B cell (primary cell): ENCODE data around the gene C1orf87. TPM values are rescaled to one million over a fixed set of nuclear protein-coding genes. Genes with fewer than 3 reads are reported as not detected.

Source experiments
- ATAC-seq: fragments of 200-7000 bp; cut with Tn5 transposase; one replicate; pipeline ENCODE4 v1.10.0; 2021; ENCODE audit warnings: low read depth, mild to moderate bottlenecking, moderate number of reproducible peaks, moderate library complexity
- CTCF ChIA-PET: fragments of 350-600 bp; sonication (Branson Sonifier 250); formaldehyde crosslinking; loops from one replicate; lab custom pipeline; 2021; ENCODE audit warnings: antibody characterized with exemption, inconsistent platforms; lab: Charles Lee
- POLR2A ChIA-PET: fragments of 350-600 bp; sonication (Branson Sonifier 250); formaldehyde crosslinking; loops from one replicate; lab custom pipeline; 2021; ENCODE audit warnings: antibody characterized with exemption; lab: Charles Lee
- DNase-seq: peaks from one replicate; pipeline ENCODE4 v3.0.0; 2013
- H2AFZ ChIP-seq: 2 replicates; pipeline ENCODE4 v1.6.1; 2012; ENCODE audit warnings: mild to moderate bottlenecking, low read depth, low read length; ENCODE audit not compliant: insufficient read depth, poor library complexity, severe bottlenecking
- H3K27ac ChIP-seq, 2 donors: 1 replicate in 1 of 2; 2 replicates in 1 of 2; pipeline ENCODE4 v1.5.1; 2012 to 2013; ENCODE audit warnings: low read length in 2 of 2, mild to moderate bottlenecking in 2 of 2, moderate library complexity in 1 of 2
- H3K27me3 ChIP-seq, 4 experiments: fragments of 200-600 bp in 1 of 4; sonication (generic) in 1 of 4; replicated peaks in 1 of 4; 1 replicate in 2 of 4; 2 replicates in 2 of 4; pipeline versions ENCODE4 v1.6.1 to v1.7.0; 2013 to 2016; ENCODE audit warnings: low read length in 3 of 4, mild to moderate bottlenecking in 2 of 4, mixed read lengths in 1 of 4, moderate library complexity in 1 of 4; ENCODE audit not compliant: insufficient read depth in 4 of 4, control insufficient read depth in 3 of 4; ENCODE audit errors: control extremely low read depth in 1 of 4
- H3K36me3 ChIP-seq, 2 experiments: replicated peaks in 1 of 2; 1 replicate in 1 of 2; 2 replicates in 1 of 2; pipeline versions ENCODE4 v1.6.1 to v1.7.1; 2013; ENCODE audit warnings: low read length in 1 of 2; ENCODE audit not compliant: insufficient read depth in 2 of 2, control insufficient read depth in 1 of 2; ENCODE audit errors: control extremely low read depth in 1 of 2, extremely low read depth in 1 of 2
- H3K4me1 ChIP-seq, 2 donors: fragments of 200-600 bp in 1 of 2; sonication (generic) in 1 of 2; 1 replicate in 1 of 2; 2 replicates in 1 of 2; pipeline versions ENCODE4 v1.5.1 to v1.6.1; 2013 to 2017; ENCODE audit warnings: low read length in 2 of 2; ENCODE audit not compliant: control insufficient read depth in 2 of 2, insufficient read depth in 2 of 2
- H3K4me2 ChIP-seq: replicated peaks from 2 replicates; pipeline ENCODE3; 2012; ENCODE audit warnings: mild to moderate bottlenecking, low read depth, low read length; ENCODE audit not compliant: poor library complexity, severe bottlenecking
- H3K4me3 ChIP-seq, 5 experiments: fragments of 200-600 bp in 1 of 5; sonication (generic) in 1 of 5; 1 replicate in 3 of 5; 2 replicates in 2 of 5; pipeline versions ENCODE4 v1.5.1 to v1.7.0; 2011 to 2016; ENCODE audit warnings: low read length in 4 of 5, mild to moderate bottlenecking in 4 of 5, low read depth in 2 of 5, control low read depth in 1 of 5, moderate library complexity in 1 of 5; ENCODE audit not compliant: insufficient read depth in 1 of 5; ENCODE audit errors: control extremely low read depth in 1 of 5, extremely low read depth in 1 of 5
- H3K79me2 ChIP-seq: fragments of 200-600 bp; sonication (generic); one replicate; pipeline ENCODE4 v1.6.0; 2016; ENCODE audit warnings: low read length; ENCODE audit not compliant: control insufficient read depth, insufficient read depth
- H3K9ac ChIP-seq: fragments of 200-600 bp; sonication (generic); 2 replicates; pipeline ENCODE4 v1.6.1; 2017; ENCODE audit warnings: mild to moderate bottlenecking, low read length, moderate library complexity
- H3K9me3 ChIP-seq, 3 donors: one replicate each; pipeline versions ENCODE4 v1.6.1 to v1.7.1; 2013; ENCODE audit warnings: low read length in 2 of 3; ENCODE audit not compliant: control insufficient read depth in 2 of 3, insufficient read depth in 1 of 3; ENCODE audit errors: control extremely low read depth in 1 of 3
- H4K20me1 ChIP-seq: 2 replicates; pipeline ENCODE4 v1.6.0; 2012; ENCODE audit warnings: mild to moderate bottlenecking, low read length; ENCODE audit not compliant: insufficient read depth, control insufficient read depth, poor library complexity, severe bottlenecking
- H3K27ac Mint-ChIP-seq: one replicate; pipeline ENCODE4 v1.8.0; 2021; ENCODE audit warnings: mixed read lengths
- H3K27me3 Mint-ChIP-seq: one replicate; pipeline ENCODE4 v1.8.0; 2021; ENCODE audit warnings: mixed read lengths
- H3K4me1 Mint-ChIP-seq: one replicate; pipeline ENCODE4 v1.8.0; 2021; ENCODE audit warnings: mixed read lengths
- H3K4me3 Mint-ChIP-seq: one replicate; pipeline ENCODE4 v1.8.0; 2021; ENCODE audit warnings: mixed read lengths
- H3K9me3 Mint-ChIP-seq: one replicate; pipeline ENCODE4 v1.8.0; 2022; ENCODE audit warnings: mixed read lengths; ENCODE audit not compliant: insufficient read depth
- EZH2 ChIP-seq: IDR thresholded peaks from 2 replicates; pipeline ENCODE4 v1.6.1; 2012; ENCODE audit warnings: borderline replicate concordance, low read depth, mild to moderate bottlenecking, moderate library complexity, low read length; ENCODE audit not compliant: insufficient read depth, poor library complexity, severe bottlenecking
- WGBS: methylation state at CpG from one replicate; pipeline ENCODE4 v1.1.5; 2013; ENCODE audit warnings: missing lambda C conversion rate; ENCODE audit not compliant: insufficient coverage; 5-methylcytosine and 5-hydroxymethylcytosine counted together
- intact Hi-C: fragments of 100-400 bp; cut with micrococcal nuclease; formaldehyde crosslinking; loops from one replicate; pipeline ENCODE4 v1.10.0; 2022
- polyA minus RNA-seq: library from RNA; depleted of rRNA, polyadenylated mRNA; stranded (reverse); fragments of >200 nt; gene quantifications from 2 replicates; pipeline ENCODE4 v1.2.3, GENCODE V29; 2012
- polyA plus RNA-seq: library from polyadenylated mRNA; depleted of rRNA; stranded (reverse); fragments of >200 nt; gene quantifications from 2 replicates; pipeline ENCODE4 v1.2.3, GENCODE V29; 2012
- total RNA-seq, 2 donors: library from RNA; stranded (reverse); fragments of 120-200 nt in 1 of 2; gene quantifications; 1 replicate in 1 of 2; 2 replicates in 1 of 2; pipeline versions ENCODE4 v1.2.3 to v1.2.4, GENCODE V29; 2013 to 2022
- TF ChIP-seq, protein P1 (sequence below): fragments of 200-600 bp; IDR thresholded peaks from one replicate; pipeline ENCODE4 v1.8.0; 2022; ENCODE audit warnings: antibody characterized with exemption, mild to moderate bottlenecking

C1orf87 gene, protein sequence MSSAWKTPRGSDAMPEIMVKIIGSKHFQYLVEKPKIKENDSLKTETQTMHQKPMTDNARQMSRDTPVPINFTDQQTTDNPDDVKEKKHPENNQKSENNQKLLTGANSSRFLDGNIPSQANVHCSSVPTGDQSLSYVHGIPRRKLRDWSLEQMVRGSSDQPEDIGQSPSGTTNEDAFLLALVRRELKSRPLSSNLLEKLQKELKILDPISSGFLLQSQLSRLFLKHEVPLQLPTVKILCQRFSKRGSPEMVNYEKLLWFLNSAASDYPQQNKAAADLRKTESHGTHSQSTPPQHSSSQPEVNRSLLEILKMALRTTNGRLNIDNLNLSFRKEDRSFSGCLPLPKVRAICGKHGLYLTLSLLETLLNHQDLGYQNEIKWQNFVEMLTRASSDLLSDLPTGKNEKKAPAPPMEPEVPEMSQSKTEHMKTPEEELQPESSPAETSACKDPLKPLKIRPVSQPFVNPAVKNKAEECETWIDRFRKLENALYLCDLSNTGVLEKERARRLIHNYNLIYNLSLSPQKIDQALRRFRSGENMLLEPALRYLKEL
- not detected in 2 replicates for total RNA-seq
- 0.09 TPM for total RNA-seq (2013)
- not detected in 2 replicates for polyA plus RNA-seq
- polyA minus RNA-seq: not detected in 2 replicates

DNA sequence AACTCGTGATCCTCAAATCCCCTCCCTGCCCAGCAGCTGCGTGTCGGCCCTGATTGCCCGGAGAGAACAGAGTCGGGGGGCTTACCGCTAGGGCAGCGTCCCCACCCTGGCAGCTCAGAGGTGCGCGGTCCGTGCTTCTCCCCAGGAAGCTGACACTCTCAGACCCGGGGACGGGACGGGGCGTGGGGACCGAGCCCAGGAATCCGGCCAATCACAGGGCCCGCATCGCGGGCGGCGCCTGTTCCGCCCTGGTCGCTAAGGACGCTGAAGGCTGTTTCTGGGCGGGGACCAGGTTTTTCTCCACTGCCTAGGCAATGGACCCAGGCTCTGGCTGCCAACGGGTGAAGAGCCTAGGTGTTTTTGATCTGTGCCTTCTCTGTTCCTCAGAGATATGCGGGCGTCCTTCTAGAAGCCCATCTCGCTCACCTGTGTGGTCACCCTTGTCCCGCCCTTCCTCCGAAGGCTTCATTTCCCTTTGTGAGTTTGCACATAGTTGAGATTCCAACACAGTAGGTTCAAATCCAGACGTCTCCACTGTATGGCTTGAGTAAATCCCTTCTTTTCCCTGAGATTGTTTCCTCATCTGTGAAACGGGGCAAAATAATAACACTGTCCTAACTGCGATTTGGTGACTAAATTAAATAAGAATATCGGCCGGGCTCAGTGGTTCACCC, at the start of gene C1orf87:
TSS of gene C1orf87 (minus strand) at position 166 of the 674 bp plus-strand sequence. CDS start 1,127 bp downstream, outside the sequence.
- no peaks in the 10 kb centered on the region for H3K4me1 ChIP-seq
- Mint-ChIP-seq H3K27me3 (peaks cover 43% of the 10 kb centered on the region), H3K4me3 (no peak within 1 kb of the TSS), H3K4me1 (no peaks in the 10 kb centered on the region), H3K27ac (no peak within 1 kb of the TSS), H3K9me3 (no peaks in the 10 kb centered on the region)
- CTCF ChIA-PET: no interaction called here
- H3K9ac ChIP-seq: no peak within 1 kb of the TSS
- no peaks in the 10 kb centered on the region for H3K79me2 ChIP-seq
- H3K27me3 ChIP-seq: peaks cover 0 to 15% (median 9%) of the 10 kb centered on the region in 4 experiments
- ATAC-seq: no peak
- H2AFZ ChIP-seq: no peak within 1 kb of the TSS
- 30% methylated on average over 36 of the region's 36 CpGs for WGBS
- TF ChIP-seq, protein P1, sequence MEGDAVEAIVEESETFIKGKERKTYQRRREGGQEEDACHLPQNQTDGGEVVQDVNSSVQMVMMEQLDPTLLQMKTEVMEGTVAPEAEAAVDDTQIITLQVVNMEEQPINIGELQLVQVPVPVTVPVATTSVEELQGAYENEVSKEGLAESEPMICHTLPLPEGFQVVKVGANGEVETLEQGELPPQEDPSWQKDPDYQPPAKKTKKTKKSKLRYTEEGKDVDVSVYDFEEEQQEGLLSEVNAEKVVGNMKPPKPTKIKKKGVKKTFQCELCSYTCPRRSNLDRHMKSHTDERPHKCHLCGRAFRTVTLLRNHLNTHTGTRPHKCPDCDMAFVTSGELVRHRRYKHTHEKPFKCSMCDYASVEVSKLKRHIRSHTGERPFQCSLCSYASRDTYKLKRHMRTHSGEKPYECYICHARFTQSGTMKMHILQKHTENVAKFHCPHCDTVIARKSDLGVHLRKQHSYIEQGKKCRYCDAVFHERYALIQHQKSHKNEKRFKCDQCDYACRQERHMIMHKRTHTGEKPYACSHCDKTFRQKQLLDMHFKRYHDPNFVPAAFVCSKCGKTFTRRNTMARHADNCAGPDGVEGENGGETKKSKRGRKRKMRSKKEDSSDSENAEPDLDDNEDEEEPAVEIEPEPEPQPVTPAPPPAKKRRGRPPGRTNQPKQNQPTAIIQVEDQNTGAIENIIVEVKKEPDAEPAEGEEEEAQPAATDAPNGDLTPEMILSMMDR: no peak
- no peak for TF ChIP-seq EZH2
- peaks cover 0 to 10% (median 0%) of the 10 kb centered on the region in 3 donors for H3K9me3 ChIP-seq
- DNase-seq: no peak
- H4K20me1 ChIP-seq: no peaks in the 10 kb centered on the region
- no peak within 1 kb of the TSS for H3K4me3 ChIP-seq
- no peak within 1 kb of the TSS for H3K27ac ChIP-seq
- no peaks in the 10 kb centered on the region for H3K36me3 ChIP-seq
- intact Hi-C loops: no loop called here
- H3K4me2 ChIP-seq: no peak within 1 kb of the TSS
- POLR2A ChIA-PET: no interaction called here
